Peyer's patch (tissue), 4 donors: ENCODE results near the gene CDC20B. TPM values are rescaled to one million over a fixed set of nuclear protein-coding genes. Genes with fewer than 3 reads are reported as not detected.

Experiments
- DNase-seq, 3 donors: peaks; one replicate each; pipeline ENCODE4 v3.0.0-alpha.2; 2017 to 2019
- H3K27ac ChIP-seq, 4 donors: fragments of 200-600 bp; sonication (generic); one replicate each; pipeline ENCODE4 v1.5.1; 2016 to 2019
- H3K27me3 ChIP-seq, 2 donors: fragments of 200-600 bp; sonication (generic); one replicate each; pipeline ENCODE4 v1.5.1; 2019
- H3K36me3 ChIP-seq, 3 donors: fragments of 200-600 bp; sonication (generic); one replicate each; pipeline ENCODE4 v1.5.1; 2016 to 2019
- H3K4me1 ChIP-seq, 4 donors: fragments of 200-600 bp; sonication (generic); one replicate each; pipeline ENCODE4 v1.5.1; 2016 to 2019
- H3K4me3 ChIP-seq, 4 donors: fragments of 200-600 bp; sonication (generic); 1 replicate in 3 of 4; 2 replicates in 1 of 4; pipeline ENCODE4 v1.5.1; 2016 to 2019; ENCODE audit warnings: mild to moderate bottlenecking in 1 of 4
- H3K9me3 ChIP-seq, 4 donors: fragments of 200-600 bp; sonication (generic); one replicate each; pipeline ENCODE4 v1.5.1; 2016 to 2019; ENCODE audit warnings: mild to moderate bottlenecking in 1 of 4
- CTCF ChIP-seq, 6 experiments: fragments of 450-650 bp in 4 of 6; fragments of 200-600 bp in 2 of 6; sonication (generic) in 1 of 6; IDR thresholded peaks; one replicate each; pipeline ENCODE4 v1.5.1; 2017 to 2019; ENCODE audit warnings: antibody characterized with exemption in 6 of 6, mild to moderate bottlenecking in 3 of 6, moderate library complexity in 1 of 6
- POLR2A ChIP-seq, 2 donors: fragments of 450-650 bp; IDR thresholded peaks; one replicate each; pipeline ENCODE4 v1.5.1; 2017; ENCODE audit warnings: antibody characterized with exemption in 2 of 2, mild to moderate bottlenecking in 2 of 2, moderate library complexity in 2 of 2
- total RNA-seq, 4 donors: library from RNA; depleted of rRNA; stranded (reverse); fragments of >200 nt; gene quantifications; one replicate each; pipeline ENCODE4 v1.1.0, GENCODE V29; 2016

Gene CDC20B
- not detected for total RNA-seq

- Histone ChIP-seq H3K27me3 (peaks cover 0 to 24% of the 10 kb centered on the region in 2 donors), H3K36me3 (no peaks in the 10 kb centered on the region), H3K4me3 (peak within 1 kb of the TSS; percentile 33 to 55 (median 50)), H3K27ac (no peak within 1 kb of the TSS), H3K4me1 (peaks cover 0 to 30% (median 12%) of the 10 kb centered on the region in 4 donors), H3K9me3 (no peaks in the 10 kb centered on the region)
- peak; percentile 55 to 78 (median 77) for DNase-seq
- no peak for TF ChIP-seq POLR2A (IDR thresholded peaks at IDR 0.05)
- TF ChIP-seq CTCF (IDR thresholded peaks at IDR 0.05), result no peak
These were observed at the start of gene CDC20B for GRCh38 chr5:55172937-55173686. Gene CDC20B, minus strand, starts transcription at chr5:55173177. Its CDS starts 177 bp downstream, at chr5:55173000.

GRCh38 chr5:55222092-55222984, 49.4 kb upstream of the CDC20B start:
- no peak for DNase-seq
- H3K9me3 ChIP-seq, result no peaks in the 10 kb centered on the region
- H3K4me3 ChIP-seq, result no peak overlapping the region

GRCh38 chr5:55220433-55221185, 47.6 kb upstream of the CDC20B start:
- Histone ChIP-seq H3K4me1 (peaks cover 0 to 24% (median 7%) of the 10 kb centered on the region in 4 donors), H3K4me3 (peak overlapping the region in 3 of 4 donors; percentile 24 to 48 (median 41)), H3K27me3 (peaks cover 0 to 42% of the 10 kb centered on the region in 2 donors), H3K9me3 (no peaks in the 10 kb centered on the region), H3K36me3 (no peaks in the 10 kb centered on the region), H3K27ac (no peak overlapping the region)
- DNase-seq, result peak in 2 of 3 donors; percentile 52 to 60
- TF ChIP-seq POLR2A (IDR thresholded peaks at IDR 0.05) (no peak), CTCF (IDR thresholded peaks at IDR 0.05) (no peak)

More at GRCh38 chr5:55222092-55222984, 49.4 kb upstream of the CDC20B start:
- Histone ChIP-seq H3K27ac (no peak overlapping the region), H3K36me3 (no peaks in the 10 kb centered on the region), H3K4me1 (peaks cover 0 to 37% (median 11%) of the 10 kb centered on the region in 4 donors), H3K27me3 (peaks cover 0 to 56% of the 10 kb centered on the region in 2 donors)
- TF ChIP-seq POLR2A (IDR thresholded peaks at IDR 0.05) (no peak), CTCF (IDR thresholded peaks at IDR 0.05) (no peak)

- no peak for TF ChIP-seq CTCF (IDR thresholded peaks at IDR 0.05)
- TF ChIP-seq POLR2A (IDR thresholded peaks at IDR 0.05), result no peak
- H3K27ac ChIP-seq, result no peak overlapping the region
- no peak for DNase-seq
- no peaks in the 10 kb centered on the region for H3K9me3 ChIP-seq
- no peak overlapping the region for H3K4me3 ChIP-seq
- H3K4me1 ChIP-seq, result peaks cover 0 to 24% (median 7%) of the 10 kb centered on the region in 4 donors
- no peaks in the 10 kb centered on the region for H3K36me3 ChIP-seq
- H3K27me3 ChIP-seq, result peaks cover 0 to 37% of the 10 kb centered on the region in 2 donors
These were observed 46.8 kb upstream of the CDC20B start for GRCh38 chr5:55219770-55220169.

GRCh38 chr5:55218967-55219366, 46.0 kb upstream of the CDC20B start:
- peaks cover 0 to 35% of the 10 kb centered on the region in 2 donors for H3K27me3 ChIP-seq

More at GRCh38 chr5:55218967-55219366, 46.0 kb upstream of the CDC20B start:
- Histone ChIP-seq H3K9me3 (no peaks in the 10 kb centered on the region), H3K36me3 (no peaks in the 10 kb centered on the region), H3K27ac (no peak overlapping the region), H3K4me3 (no peak overlapping the region), H3K4me1 (peaks cover 0 to 24% (median 7%) of the 10 kb centered on the region in 4 donors)
- peak in 2 of 3 donors; percentile 64 to 81 for DNase-seq
- TF ChIP-seq CTCF (IDR thresholded peaks at IDR 0.05) (peak in 1 of 6 experiments; percentile 7), POLR2A (IDR thresholded peaks at IDR 0.05) (no peak)
